Right lung (tissue), 5 donors: Measurements from ENCODE around the gene MAST4. TPM values are rescaled to one million over a fixed set of nuclear protein-coding genes. Genes with fewer than 3 reads are reported as not detected.
"Not testable (repeated sequence)": the region's sequence is repeated elsewhere in the genome, so short reads cannot be mapped to it uniquely, and the experiment has no call there.

Source experiments
- DNase-seq, 2 donors: peaks; one replicate each; pipeline ENCODE4 v3.0.0-alpha.2; 2013
- polyA plus RNA-seq, 5 donors: library from polyadenylated mRNA; unstranded; fragments of 120-200 nt; gene quantifications; one replicate each; pipeline versions ENCODE4 v1.2.1 to v1.2.3, GENCODE V29; 2013; ENCODE audit warnings: inconsistent platforms in 1 of 5, low replicate concordance in 1 of 5; ENCODE audit not compliant: insufficient read length in 5 of 5, insufficient read depth in 1 of 5

The MAST4 gene
- polyA plus RNA-seq, 5 donors = 33.7 to 51.2 (median 47.5) TPM

DNA sequence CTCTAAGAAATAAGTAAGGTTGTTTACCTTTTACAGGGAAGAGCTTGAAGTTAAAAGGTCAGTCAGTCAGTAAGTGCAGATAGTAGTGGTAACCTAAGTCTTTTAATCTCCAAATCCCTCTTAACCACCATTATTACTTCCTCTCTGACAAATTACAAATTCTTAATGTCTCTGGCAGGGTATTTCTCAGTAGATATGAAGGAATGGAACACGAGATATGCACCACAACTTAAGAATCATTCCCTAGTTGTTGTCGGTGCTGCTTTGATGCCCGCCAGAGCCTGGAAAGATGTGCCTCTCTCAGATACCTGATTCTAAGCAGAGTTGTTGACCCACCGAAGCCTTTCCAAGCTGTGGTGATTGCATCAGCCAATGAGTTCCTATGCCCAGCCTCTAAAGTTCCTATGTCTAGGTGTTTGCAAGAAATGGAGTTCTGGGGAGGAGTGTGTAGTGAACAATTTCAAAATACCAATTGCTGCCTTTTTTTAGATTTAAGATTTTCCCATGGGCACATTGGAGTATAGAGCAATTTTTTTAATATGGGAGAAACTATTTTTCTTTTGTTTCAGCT is 521.9 kb downstream of the MAST4 start:
- no peak for DNase-seq

DNA sequence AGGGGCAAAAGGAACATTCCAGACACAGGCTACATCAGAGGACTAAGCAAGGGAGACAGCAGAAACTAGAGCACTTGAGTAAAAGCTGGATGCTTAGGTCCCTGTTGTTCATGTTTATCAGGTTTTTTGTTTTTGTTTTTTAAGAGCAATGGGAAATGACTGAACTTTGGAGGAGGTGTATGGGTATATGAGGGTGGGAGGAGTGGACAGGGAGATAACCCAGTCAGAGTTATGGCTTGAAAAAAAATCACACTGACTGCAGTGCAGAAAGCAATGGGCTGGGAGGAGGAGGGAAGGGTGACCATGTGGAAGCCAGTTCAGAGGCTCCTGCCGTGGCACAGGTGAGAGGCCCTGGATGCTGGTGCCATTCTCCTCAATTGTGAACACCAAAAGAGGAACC is 522.8 kb downstream of the MAST4 start:
- DNase-seq = no peak

DNA sequence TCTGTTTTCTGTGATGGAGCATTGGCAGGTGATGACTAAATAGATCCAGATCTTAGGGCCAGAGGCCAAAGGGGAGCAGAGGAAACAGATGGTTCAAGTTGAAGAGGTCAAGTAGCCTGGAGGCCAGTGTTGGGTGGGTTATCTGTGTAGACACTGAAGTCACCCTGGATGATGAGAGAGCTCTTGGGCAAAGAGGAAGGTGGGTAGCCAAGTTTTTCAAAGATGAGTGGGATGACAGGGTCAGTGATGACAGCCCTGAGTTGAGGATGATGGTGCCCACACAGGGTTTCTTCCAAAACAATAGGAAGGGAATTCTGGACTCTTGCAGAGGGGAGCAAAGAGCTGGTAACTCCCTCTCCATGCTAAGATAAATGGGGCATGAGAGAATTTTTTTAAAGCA is 523.8 kb downstream of the MAST4 start:
- no peak for DNase-seq

DNA sequence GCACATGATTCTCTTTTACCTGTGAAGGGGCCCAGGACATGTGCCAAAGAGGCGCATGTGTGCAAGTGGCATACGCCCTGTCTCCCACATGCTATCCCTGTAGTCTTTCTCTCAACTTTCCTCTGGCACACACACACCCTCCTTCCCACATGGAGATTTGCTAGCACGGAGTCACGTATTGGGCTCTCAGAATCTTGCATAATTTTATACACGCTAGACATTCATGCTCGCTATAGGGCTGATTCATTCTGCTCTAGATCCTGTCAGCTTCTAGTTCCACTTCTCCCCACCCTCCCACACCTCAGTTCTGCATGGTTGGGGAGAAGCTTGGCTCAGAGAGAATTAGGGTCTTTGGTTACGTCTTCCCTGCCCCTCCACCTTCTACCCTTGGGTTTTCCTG is 527.6 kb downstream of the MAST4 start:
- DNase-seq = no peak

DNA sequence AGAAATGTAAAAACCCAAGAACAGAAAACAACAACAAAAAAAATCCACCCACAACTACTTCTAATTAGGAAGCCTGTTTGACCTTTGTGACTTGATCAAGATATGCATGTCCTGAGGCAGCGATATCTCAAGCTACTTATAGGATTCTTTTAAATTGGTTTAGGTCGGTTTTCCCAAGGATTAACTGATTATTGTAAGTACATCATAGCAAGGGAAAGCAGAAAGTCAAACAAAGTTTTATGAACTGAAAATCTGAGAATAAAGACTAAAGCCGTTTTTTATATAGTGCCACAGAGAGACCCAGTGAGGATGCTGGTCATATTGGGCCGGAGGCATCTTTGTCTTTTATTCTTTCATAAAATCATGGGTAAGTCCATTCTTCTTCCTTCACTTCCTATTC is 528.4 kb downstream of the MAST4 start:
- DNase-seq = no peak

DNA sequence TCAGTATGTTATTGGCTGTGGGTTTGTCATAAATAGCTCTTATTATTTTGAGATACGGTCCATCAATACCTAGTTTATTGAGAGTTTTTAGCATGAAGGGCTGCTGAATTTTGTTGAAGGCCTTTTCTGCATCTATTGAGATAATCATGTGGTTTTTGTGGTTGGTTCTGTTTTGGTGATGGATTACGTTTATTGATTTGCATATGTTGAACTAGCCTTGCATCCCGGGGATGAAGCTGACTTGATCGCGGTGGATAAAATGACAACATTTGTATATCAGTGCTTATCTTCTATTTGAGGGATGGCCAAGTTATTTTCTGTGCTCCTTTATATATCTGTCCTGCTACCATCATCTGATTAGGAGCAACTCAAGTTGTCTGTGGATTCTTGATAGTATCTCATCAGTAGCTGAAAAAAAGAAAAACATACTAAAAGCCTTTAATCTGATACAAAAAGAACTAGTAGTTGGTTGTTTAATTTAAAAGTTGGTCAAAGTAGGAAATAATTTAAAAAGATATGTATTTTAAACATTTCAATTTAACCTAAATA is 531.2 kb downstream of the MAST4 start:
- DNase-seq = not testable (repeated sequence)

DNA sequence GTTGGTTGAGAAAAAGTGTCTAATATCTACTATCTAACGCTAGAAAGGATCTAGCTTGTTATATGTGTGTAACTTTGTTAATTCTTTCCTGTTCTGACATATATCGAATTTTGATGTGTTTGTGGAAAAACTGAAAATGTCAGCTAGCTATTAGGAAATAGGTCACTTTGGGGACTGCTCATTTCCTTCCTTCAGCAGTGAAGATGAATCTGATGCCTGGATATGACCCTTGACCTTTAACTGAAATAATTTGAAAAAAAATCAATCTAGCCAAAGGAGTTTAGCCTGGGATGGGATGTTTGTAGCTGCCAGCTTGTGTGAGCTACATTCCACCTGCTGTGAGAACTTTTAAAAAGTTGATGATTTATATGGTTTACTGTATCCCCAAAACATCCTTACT is 533.6 kb downstream of the MAST4 start:
- DNase-seq = no peak

DNA sequence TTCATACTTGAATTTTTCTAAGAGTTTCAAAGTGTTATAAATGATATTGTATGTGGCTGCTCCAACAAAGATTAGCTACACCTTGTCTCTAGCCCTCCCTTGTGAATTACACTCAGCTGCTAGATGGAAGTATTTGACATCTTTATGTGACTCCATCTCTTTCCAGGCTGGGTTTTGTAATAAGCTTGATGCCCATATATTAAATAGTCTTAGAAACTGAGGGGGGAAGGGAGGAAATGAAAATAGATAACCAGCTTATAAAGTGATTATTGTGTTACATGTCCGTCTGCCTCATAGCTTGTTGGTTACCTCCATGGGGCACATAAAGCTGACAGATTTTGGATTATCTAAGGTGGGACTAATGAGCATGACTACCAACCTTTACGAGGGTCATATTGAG is 537.0 kb downstream of the MAST4 start:
- DNase-seq = no peak

DNA sequence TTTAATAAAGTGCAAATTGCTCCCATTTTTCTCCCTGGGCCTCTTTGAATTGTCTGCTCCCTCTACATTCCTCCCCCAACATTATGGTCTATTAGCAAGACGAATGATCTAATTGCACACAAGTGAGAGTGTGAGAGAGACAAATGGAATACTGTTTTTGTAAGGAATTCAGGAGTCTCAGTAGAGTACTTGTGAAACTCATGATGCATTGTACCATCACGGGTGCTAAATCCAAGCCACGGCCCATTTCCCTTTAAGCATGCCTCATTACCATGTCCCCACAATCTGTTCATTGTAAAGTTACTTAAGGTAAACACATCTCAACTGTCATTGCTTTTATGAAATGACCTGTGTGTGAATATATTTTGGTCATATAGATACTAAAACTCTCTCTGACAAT is 537.6 kb downstream of the MAST4 start:
- DNase-seq = no peak

DNA sequence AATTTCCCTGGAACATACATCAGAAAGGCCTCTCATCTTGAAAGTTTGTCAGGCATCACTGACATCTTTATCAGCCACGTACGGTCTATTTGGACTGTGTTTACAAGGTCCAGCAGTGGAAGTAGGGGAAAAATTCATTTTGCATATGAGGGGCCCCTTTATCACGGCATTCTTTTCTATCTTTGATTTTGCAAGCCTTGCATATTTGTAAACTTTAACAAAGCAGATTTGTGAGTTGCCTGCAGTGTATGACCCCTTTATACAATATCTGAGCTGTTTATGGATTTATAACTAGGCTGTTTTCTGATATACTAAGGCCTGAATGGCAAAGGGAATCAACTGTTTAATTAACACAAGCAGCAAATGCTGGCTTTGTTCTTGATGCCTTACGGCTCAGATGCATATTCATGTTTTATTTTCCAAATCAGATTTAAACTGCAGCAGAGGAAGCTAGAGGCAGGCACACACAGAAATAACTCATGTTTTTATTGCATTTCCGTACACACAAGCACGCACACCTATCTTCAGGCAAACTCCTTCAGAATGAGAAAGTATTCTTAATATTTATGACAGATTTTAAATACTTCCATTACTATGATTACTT is 539.3 kb downstream of the MAST4 start:
- DNase-seq = no peak

DNA sequence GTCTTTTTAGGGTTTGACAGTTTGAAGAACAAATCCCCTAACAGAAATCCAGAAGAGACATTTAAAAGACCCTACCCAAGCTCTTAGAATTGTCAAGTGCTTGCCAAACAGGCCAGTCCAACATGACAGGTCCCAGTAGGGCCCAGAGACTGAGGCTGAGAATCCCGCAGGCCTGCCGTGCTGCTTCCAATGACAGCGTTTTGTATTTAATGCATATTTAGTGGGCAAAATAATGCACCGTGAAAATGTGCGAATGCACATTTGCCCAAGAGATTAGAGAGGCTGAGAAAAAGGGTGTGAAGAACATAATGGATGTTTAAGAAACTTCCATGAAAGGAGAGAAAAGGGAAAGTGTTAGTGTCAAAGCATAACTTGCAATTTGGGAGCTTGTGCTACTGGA is 542.8 kb downstream of the MAST4 start:
- DNase-seq = no peak

DNA sequence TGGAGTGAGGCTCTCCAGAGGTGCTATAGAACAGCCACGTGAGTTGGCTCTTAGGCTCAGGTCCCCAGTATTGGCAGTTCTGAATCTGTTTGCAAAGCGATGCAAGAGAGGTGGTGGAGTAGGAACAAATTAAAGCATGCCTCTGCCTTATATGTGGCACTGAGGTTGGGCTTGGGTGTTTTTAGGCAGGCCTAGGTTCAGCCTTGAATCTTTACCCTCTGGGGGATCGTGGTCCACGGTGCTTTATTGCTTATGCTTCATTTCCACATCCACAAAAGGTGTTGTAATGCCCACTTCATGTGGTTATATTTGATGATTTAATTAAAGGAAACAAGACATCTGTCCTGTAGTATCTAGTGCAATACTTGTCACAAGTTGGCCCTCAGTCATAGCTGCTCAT is 544.2 kb downstream of the MAST4 start:
- DNase-seq = no peak

DNA sequence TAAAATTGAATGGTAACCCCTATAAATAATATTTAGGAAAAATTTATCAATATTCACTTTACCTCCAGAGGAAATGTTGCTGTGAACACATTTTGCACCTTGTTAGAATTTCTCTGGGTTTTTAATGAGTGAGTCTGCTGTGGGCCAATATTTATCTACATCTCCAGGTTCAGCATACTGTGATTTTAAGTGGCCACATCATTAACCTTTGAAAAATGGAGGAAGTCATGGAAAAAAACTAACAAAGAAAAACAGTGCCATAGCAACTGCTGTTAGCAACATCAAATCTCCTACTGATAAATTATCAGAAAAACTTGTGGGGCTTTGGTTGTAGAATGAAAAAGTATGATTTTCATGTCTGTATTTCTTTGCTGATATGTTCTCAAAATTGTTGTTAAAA is 545.5 kb downstream of the MAST4 start:
- DNase-seq = no peak

DNA sequence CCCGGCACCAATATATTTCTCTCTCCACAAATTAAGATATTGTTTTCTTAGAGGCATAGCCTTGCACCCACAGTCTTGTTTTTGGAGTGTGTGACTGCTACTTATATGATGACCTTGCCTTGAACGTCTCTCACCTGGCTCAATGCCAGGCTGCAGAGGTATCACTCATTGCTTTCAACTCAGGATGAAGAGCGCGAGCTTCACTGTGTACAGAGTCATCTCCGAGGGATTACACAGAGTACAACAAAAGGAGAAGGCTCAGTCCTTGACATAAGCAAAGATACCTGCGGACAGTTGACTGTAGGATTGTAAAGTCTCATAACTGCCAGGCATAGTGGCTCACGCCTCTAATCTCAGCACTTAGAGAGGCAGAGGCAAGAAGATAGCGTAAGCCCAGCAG is 546.6 kb downstream of the MAST4 start:
- DNase-seq = no peak

DNA sequence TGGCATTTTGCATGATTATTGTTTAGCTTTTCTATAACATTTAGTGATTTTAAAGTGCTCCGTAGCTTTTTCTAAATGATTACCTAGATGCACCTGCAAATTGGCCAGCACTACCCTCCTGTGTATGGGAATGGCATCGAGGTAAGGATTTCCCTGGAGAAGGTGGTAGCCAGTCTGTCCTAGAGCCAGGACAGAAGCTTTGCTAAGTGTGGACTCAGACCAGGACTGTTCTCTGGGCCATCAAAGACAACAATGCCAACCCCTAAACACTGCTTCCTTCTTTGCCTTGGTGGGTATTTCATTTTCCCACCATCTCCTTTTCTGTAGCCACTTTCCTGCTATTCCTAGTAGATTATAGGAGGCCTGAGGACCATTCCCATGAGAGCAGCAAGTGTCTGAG is 547.4 kb downstream of the MAST4 start:
- no peak for DNase-seq

DNA sequence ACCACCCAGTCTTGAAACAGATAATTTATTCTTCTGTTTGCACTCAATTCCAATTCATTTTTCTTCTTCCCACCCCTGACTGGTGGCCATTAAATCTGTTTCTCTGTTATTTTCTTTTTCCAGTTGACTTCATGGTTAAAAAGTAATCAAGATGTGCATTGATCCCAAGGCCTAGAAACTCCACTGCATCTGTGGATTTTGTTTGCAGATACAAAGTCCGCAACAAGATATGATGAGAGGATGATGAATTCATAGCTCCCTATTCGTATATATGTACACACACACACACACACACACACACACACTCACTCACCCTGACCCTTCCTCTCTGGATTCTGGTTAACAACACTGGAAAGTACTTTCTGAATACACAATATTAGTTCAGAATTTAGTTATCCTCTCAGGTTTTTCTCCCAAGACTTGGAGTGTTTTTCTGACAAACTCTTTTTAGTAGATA is 548.0 kb downstream of the MAST4 start:
- no peak for DNase-seq

DNA sequence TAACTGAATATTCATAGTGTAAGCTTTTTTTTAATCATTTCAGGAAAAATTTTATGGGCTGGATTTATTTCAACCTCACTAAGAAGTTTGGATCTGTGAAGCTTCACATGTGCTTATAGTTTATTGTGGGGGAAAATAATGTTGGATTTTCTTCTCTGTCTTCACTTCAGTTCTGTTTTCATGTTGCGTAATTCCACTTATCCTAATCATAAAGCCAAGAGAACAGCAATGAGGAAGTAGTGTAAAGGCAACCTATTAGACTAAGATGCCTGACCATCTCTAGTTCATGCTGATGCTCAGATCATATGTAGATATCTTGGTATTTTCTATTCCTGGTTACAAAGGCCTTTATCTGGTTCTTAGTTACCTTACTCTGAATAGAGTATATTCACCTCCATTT is 550.4 kb downstream of the MAST4 start:
- no peak for DNase-seq

DNA sequence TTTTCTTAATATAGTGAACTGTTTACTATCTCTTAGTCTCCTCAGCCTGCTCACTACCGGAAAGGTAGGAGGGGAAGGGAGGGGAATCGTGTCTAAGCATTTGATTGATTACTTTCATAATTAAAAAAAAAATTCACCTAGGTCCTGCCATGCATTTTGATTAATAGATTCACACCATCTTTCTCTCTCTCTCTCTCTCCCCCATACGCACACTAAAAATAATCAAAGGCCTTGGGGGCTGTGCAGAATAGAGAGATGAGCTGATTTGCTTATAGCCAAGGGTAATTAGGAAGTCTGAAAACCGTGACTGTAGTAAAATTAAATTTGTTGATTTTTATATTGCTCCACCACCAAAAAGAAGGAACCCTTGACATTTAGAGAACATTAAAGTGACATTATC is 550.8 kb downstream of the MAST4 start:
- no peak for DNase-seq

DNA sequence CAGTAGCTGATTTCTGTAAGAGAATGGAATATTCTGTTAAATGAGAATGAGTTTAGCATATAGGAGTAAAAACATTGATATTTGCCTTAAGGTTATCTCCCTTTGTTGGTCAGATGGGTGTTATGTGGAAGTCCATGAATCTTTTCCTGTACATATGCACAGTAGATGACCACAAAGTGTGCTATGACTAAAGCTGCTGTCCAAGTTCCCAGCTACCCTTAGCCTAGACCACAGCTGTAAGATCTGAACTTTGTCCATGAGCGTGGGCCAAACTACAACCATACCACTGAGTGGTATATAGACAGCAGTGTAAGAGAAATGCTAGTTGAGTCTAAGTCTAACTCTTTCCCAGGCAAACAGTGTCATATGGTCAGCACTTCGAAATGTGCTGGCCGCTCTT is 551.6 kb downstream of the MAST4 start:
- no peak for DNase-seq

DNA sequence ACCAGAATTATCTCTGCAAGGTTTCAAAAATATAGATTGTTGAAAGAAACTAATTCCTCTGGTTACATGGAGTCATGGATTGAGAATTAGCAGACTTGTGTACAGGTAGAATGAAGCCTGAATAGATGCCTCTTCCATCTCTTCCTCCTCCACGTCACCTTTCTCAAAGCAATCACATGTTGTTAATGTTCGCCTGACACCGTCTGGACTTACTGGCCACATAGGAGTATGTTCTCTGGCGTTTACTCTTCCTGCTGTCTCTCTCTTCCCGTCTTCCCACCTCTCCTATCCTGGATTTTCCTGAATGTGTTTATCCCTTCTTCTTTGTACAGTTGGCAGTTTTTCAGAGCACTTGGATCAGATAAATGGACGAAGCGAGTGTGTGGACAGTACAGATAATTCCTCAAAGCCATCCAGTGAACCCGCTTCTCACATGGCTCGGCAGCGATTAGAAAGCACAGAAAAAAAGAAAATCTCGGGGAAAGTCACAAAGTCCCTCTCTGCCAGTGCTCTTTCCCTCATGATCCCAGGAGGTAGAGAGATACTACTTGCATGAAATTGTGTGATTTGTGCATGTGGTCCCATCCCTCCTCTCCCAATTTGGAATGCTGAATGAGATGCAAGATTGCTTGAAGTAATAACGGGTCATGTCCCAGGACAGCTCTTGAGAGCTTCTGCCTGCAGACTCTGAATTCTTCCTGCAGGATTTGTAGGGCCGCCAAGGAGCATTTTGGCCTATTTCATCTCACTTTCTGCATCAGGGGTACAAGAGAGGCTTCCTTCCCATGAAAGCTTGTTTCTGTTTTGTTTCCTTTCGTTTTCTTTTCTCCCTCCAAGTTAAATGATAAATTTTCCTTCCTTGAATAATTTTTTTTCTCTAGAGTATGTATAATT is 553.1 kb downstream of the MAST4 start:
- DNase-seq = no peak

DNA sequence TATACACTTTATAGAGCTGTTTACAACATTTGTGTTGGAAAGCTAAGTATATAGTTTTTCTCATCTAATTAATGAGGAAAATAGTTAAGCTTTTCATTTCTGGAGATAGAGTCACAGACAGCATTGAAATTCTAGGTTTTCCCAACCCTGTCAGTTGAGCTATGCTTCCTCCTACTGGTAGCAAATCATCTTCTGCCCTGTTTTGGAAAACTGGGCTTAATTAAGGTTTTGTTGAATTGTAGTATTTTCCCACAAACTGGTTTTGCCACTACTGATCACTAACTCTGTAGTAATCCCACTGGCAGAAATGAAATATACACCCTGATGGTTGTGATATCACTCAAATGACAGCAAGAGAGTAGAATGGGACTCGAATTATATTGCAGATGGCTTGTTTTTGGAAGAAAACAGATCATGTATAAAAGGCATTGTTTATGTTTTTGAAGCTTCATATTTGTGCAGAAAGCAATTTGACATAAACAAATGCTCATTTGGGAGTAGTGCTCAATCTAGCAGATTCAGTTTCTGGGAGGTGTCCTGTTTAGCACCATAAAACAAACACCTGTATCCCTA is 553.8 kb downstream of the MAST4 start:
- no peak for DNase-seq

DNA sequence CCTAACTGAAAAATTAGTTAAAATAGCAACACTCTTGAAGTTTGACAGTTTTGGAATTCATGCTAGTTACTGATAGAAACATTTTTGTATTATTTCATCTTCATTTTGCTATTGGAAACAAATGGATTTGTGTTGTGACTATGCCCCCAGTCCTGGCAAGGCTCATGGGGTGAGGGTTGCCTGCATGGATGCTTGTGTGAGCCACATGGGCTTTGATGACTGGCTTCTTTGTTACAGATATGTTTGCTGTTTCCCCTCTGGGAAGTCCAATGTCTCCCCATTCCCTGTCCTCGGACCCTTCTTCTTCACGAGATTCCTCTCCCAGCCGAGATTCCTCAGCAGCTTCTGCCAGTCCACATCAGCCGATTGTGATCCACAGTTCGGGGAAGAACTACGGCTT is 556.2 kb downstream of the MAST4 start:
- no peak for DNase-seq

DNA sequence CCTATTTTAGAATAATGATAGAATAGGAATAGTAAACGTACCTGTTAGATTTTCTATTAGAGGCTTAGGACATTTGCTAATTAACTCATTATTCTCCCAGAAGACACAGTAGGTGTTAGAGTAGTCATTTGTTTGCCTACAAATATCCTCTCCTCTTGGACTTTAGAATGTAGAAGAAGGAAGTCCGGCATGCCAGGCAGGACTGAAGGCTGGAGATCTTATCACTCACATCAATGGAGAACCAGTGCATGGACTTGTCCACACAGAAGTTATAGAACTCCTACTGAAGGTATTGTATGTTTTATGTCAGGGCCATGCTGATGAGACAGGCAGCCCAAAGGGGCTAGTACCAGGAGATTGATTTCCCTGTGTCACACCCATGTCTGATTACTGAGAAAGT is 557.1 kb downstream of the MAST4 start:
- DNase-seq = no peak
